A172 (cell line): ENCODE results near the gene SEMA3G. TPM values are rescaled to one million over a fixed set of nuclear protein-coding genes. Genes with fewer than 3 reads are reported as not detected.

Experiments
- DNase-seq: peaks from one replicate; pipeline ENCODE4 v3.0.0-alpha.2; 2015; ENCODE audit warnings: low spot score
- total RNA-seq: library from RNA; depleted of rRNA; stranded (reverse); fragments of >200 nt; shearing (Covaris generic); gene quantifications from 2 replicates; pipeline ENCODE4 v1.2.3, GENCODE V29; 2014; rRNA removed

The SEMA3G gene
- total RNA-seq, 1 experiment from 2014 or later = 0.05 TPM

DNA sequence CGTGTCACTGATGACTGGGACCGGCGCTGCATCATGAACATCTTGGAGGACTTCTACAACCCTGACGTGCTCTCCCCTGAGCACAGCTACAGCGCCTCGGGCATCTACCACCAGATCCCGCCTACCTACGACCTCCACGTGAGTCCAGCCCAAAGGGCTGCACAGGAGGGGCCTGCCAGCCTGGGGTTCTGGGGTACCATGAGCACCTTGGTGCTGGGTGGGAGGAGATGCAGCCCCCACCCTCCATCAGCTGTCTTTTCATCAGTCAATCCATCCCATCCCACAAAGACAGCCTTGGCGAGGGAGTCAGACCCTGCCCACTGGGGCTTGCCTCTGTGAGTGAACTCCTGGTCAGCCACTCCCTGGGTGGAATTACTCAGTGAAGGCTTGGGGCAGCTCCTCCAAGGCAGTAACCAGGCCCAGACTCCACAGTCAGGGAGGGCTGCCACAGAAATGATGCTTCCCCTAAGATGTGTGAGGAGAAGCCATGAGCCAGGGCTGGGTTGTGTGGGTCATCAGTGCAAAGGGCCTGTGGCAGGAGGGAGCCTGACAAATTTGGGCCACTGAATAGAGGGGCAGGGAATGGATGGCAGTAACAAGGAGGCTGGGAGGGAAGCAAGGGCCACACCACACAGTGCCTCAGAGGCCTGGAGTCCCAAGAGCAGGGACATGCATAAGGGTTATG, 47.9 kb downstream of the SEMA3G start:
- no peak for DNase-seq

DNA sequence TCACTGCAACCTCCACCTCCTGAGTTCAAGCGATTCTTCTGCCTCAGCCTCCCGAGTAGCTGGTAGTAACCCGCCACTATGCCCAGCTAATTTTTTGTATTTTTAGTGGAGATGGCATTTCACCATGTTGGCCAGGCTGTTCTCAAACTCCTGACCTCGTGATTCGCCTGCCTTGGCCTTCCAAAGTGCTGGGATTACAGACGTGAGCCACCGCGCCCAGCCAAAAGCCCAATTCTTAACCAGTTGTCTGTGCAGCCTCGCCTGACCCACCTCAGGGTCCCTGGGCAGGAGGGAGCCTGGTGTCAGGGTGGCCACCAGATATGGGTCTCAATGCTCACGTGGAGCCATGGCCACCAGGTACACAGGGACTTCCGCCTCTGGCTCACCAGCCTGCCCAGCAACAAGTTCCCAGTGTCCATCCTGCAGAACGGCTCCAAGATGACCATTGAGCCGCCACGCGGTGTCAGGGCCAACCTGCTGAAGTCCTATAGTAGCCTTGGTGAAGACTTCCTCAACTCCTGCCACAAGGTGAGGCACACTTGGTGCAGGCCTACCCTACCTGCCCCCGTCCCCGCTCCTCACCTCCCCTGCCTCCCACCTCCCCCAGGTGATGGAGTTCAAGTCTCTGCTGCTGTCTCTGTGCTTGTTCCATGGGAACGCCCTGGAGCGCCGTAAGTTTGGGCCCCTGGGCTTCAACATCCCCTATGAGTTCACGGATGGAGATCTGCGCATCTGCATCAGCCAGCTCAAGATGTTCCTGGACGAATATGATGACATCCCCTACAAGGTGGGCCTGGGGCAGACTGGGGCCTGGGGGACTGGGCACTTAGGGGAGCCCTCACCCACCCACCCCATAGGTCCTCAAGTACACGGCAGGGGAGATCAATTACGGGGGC, 48.6 kb downstream of the SEMA3G start:
- DNase-seq = no peak

DNA sequence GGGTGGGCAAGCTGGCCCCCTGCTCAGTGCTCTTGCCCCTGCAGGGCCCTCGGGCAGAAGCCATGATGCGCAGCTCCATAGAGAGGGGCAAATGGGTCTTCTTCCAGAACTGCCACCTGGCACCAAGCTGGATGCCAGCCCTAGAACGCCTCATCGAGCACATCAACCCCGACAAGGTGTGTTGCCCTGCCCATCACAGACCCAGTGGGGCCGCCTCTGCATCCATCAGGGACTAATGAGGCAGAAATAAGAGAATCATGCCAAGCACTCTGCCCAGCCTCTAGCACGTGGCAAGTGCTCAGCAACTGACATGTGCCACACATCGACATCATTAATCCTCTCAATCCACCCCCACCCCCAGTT, 49.4 kb downstream of the SEMA3G start:
- no peak for DNase-seq

DNA sequence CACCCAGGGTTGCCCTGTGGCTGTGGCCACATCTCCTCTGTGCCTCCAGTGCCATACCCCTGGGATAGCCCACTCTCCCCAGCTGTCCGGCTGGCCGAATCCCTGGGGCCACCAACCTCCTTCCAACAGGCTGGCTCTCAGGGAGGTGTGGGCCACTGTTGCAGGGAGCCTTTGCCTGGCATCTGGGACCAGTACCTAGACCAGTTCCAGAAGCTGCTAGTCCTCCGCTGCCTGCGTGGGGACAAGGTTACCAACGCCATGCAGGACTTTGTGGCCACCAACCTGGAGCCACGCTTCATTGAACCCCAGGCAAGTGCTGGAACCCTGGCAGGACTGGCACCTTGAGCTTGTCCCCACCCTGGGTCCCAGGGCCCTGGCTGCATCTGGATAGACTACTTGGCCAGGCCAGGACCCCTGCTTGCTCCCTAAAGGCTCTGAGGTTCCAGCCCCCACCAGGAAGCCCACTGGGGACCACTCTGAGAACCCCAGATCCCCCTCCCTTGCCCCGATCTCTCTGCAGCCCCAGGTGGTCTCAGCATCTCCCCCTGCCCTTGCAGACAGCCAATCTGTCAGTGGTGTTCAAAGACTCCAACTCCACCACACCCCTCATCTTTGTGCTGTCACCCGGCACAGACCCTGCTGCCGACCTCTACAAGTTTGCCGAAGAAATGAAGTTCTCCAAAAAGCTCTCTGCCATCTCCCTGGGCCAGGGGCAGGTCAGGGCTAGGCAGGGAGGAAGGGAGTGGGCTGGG, 50.0 kb downstream of the SEMA3G start:
- no peak for DNase-seq

DNA sequence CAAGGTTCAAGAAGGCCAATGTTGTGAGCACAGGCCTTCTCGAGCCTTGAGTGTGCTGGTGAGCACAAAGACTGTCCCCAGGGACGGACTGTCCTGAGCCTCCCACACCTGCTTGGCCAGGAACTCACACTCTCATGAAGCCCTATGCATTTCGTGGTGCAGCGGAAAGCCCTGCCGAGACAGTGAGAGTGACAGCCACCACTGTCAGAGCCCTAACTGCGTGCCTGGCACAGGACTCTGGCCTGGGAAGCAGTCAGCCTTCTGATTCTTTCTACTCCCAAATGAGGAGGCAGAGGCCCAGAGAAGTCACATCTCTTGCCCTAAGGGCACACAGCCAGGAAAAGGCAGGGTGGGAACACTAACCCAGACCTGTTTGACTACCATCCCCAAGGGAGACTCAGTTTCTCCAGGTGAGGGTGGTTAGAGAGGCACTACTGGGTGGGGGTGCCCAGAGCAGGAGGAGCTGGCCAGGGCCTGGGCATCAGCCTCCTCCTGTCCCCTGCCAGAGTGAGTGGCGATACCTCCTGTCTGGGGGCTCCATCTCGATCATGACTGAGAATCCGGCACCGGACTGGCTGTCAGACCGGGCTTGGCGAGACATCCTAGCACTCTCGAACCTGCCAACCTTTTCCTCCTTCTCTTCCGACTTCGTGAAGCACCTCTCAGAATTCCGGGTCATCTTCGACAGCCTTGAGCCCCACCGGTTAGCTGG, 50.8 kb downstream of the SEMA3G start:
- no peak for DNase-seq

DNA sequence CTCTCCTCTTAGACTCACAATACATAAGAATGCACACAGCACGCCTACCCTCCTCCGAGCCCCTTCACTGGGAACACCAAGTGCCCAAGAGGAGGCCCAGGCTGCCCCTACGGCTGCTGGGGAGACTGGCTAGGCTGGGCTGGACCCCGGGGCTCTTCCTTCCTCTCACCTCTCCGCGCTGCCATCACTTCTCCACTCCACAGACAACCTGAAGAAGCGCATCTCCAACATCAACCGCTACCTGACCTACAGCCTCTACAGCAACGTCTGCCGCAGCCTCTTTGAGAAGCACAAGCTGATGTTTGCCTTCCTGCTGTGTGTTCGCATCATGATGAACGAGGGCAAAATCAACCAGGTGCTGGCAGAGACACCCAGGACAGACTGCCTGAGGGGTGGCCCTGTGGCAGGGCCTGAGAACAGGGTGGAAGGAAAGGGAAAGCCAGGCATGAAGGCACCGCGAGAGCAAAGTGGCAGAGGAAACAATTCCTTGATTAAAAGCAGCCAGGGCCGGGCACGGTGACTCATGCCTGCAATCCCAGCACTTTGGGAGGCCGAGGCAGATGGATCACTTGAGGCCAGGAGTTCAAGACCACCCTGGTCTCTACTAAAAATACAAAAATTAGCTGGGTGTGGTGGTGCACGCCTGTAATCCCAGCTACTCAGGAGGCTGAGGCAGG, 51.6 kb downstream of the SEMA3G start:
- DNase-seq = no peak

DNA sequence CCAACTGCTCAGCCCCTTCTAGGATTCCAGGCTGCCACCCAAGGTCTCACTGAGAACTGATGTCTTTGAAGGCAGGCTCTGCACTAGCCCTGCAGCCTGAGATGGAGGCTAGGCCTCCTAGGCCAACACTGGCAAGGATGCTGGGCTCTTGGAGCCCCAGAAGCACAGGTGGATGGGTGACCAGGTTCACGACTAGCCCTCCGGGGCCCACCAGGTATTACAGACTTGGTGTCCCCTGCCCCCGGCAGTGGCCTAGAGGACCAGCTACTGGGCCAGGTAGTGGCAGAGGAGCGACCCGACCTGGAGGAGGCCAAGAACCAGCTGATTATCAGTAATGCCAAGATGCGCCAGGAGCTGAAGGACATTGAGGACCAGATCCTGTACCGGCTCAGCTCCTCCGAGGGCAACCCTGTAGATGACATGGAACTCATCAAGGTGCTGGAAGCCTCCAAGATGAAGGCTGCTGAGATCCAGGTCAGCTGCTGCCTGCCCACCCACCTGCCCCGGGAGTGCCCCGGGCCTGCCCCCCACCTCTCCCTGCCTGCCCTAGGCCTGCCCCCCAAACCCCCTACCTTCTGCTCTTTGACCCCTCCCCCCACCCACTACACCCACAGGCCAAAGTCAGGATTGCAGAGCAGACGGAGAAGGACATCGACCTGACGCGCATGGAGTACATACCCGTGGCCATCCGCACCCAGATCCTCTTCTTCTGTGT, 52.5 kb downstream of the SEMA3G start:
- no peak for DNase-seq

DNA sequence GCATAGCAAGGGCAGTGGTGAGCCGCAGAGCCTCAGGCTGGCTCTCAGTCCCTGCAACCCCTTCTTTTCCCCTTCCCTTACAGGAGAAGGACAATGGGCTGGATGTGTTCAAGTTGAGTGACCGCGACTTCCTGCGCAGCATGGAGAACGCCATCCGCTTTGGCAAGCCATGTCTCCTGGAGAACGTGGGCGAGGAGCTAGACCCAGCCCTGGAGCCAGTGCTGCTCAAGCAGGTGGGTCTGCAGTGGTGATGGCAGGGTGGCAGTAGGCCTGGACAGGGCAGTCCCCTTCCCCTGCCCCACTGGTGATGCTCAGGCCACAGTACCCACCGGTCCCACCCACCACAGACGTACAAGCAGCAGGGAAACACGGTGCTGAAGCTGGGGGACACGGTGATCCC, 53.8 kb downstream of the SEMA3G start:
- DNase-seq = no peak

DNA sequence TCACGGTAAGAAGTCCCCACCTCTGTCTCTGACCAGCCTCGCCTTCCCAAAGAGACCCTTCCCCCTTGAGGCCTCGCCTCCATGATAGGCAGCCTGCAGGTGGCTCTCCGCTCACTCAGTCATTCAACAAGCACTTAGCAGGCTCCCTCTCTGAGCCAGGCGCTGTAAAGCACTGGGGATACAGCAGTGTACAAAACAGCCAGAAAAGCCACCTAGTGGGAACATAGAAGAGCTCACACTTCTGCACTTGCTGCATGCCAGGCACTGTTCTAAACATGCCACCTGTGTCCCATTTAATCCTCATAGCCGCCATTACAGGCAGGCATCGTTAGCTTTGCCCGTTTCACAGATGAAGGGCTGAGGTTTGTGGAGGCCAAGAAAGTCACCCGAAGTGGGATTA, 56.0 kb downstream of the SEMA3G start:
- DNase-seq = no peak

DNA sequence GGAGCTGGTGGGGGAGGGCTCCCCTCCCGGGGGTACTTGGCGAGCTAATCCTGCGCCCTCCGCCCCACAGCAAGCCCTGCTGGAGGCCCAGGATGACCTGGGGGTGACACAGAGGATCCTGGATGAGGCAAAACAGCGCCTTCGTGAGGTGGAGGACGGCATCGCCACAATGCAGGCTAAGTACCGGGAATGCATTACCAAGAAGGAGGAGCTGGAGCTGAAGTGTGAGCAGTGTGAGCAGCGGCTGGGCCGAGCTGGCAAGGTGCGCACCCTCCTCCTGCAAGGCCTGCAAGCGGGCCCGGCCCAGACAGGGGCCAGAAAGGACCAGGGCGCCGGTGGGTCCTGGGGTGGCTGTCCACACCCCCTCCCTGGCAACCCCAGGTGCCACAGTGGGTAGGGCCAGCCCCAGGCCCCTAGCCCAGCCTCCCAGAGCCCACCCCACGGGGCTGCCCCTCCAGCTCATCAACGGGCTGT, 56.5 kb downstream of the SEMA3G start:
- no peak for DNase-seq

DNA sequence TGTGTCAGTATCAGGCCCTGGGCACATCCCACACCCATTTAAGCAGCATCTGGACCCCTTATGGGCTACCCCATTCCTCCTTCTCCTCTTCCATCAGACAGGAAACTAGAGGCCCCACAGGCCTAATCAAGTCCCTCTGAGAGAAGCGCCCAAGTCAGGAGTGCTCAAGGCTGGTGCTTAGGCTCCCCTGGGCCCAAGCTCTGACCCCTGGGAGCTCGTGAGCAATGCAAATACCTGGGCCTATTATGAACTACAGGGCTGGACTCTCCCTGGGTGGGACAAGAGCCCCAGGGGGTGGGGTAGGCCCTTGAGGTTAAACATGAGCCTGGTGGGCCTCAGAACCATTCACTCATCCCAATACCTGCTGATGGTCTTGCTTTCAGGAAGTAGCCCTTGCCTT, 57.4 kb downstream of the SEMA3G start:
- DNase-seq = no peak

DNA sequence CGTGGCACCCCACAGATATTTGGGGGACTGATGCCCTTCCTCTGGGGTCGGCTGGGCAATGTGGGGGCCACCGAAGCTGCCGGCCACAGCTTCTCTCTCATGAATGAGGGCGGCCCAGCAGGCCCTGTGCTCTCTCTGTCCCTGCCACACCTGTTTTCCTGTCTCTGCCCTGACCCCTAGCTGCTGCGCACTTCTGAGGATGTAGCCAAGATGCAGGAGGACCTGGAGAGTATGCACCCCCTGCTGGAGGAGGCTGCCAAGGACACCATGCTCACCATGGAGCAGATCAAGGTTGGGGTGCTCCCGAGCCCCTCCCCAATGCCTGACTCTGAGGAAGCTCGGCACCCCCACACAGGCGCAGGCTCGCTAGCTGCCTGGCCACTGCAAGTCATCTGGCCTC, 59.7 kb downstream of the SEMA3G start:
- peak; percentile 46 for DNase-seq

DNA sequence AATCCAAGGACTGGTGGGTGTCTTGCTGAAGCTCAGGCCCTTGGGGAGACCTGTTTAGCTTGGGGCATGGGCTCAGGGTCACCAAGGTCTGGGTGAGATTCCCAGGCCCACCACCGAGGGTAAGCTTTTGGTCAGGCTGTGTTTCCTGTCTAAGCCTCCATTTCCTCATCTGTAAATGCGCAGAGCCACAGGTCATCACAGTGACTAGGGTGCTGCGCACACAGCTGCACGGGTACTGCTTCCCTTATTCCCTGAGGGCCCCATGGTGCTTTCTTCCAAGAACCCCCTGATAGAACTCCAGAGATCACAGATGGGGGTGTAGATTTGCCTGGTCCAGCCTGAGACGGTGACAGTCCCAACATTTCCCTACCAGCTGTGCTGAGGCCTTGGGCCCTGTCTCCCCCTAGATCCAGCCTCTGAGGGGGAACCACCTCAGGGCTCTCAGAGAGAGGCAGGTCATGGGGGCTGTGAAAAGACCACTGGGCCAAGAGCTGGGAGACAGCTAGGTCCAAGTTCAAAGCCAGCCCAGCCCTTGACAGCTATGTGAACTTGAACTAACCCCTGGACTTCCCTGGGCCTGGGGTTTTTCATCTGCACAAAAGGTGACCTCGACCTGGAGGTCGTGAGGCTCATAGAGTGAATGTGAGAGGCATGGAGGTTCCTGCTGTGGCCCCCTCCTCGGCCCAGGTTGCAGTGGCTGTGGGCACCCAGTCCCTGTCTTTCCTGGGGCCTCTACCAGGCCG, 60.7 kb downstream of the SEMA3G start:
- DNase-seq = no peak

DNA sequence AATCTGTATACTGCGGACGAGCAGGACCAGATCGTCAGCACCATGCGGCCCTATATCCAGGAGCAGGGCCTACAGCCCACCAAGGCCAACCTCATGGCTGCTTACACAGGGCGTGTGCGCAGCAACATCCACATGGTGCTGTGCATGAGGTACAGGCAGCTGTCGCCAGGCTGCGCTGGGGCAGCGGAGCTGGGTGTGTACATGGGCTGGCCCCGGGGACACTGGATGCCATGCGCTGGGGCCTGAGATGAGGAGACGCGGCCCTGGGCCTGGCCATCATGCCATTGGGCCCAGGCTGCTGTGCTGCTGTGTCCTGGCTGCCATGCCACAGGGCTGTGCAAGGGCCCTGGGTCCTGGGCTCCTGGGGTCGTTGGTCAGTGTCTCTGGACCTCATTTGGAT, 61.5 kb downstream of the SEMA3G start:
- DNase-seq = no peak

Other genes with a start within 250 kb of the SEMA3G start
- 60.1 and 66.9 TPM in 2 replicates for gene ALAS1, start 246.9 kb downstream of the SEMA3G start, total RNA-seq
- not detected in 2 replicates for gene TLR9, start 219.5 kb downstream of the SEMA3G start, total RNA-seq
- 93.0 and 94.6 TPM in 2 replicates for gene TWF2, start 205.9 kb downstream of the SEMA3G start, total RNA-seq
- 15.6 and 19.5 TPM in 2 replicates for gene PPM1M, start 199.3 kb downstream of the SEMA3G start, total RNA-seq
- gene WDR82, start 166.5 kb downstream of the SEMA3G start, total RNA-seq = 42.0 and 46.2 TPM in 2 replicates
- 5.4 and 6.8 TPM in 2 replicates for gene GLYCTK, start 157.3 kb downstream of the SEMA3G start, total RNA-seq
- 0.69 and 3.1 TPM in 2 replicates for gene DNAH1, start 128.8 kb downstream of the SEMA3G start, total RNA-seq
- gene BAP1, start 35.1 kb downstream of the SEMA3G start, total RNA-seq = 84.6 and 122 TPM in 2 replicates
- gene PHF7, start 34.4 kb downstream of the SEMA3G start, total RNA-seq = 14.2 and 15.6 TPM in 2 replicates
- gene TNNC1, start 8.9 kb upstream of the SEMA3G start, total RNA-seq = 16.5 and 36.6 TPM in 2 replicates
- gene NISCH, start 10.5 kb upstream of the SEMA3G start, total RNA-seq = 25.7 and 46.1 TPM in 2 replicates
- 0.12 TPM in 1 of 2 replicates, not detected in the other for gene STAB1, start 50.2 kb upstream of the SEMA3G start, total RNA-seq
- 65.6 and 92.3 TPM in 2 replicates for gene NT5DC2, start 88.8 kb upstream of the SEMA3G start, total RNA-seq
- gene UQCC5, start 91.5 kb upstream of the SEMA3G start, total RNA-seq = 17.1 and 47.0 TPM in 2 replicates
- gene PBRM1, start 240.8 kb upstream of the SEMA3G start, total RNA-seq = 47.6 and 53.4 TPM in 2 replicates
- 120 and 188 TPM in 2 replicates for gene GNL3, start 240.9 kb upstream of the SEMA3G start, total RNA-seq